ENCODE data around the gene NGLY1.

- TF ChIP-seq RAD21 (IDR thresholded peaks at IDR 0.05; ENCODE audit: low read depth), result no peak
- no peak for TF ChIP-seq POLR2A (IDR thresholded peaks at IDR 0.05; ENCODE audit: borderline replicate concordance, extremely low read depth, insufficient read depth, insufficient read length)
- TF ChIP-seq YY1 (IDR thresholded peaks at IDR 0.05; ENCODE audit: extremely low read depth, insufficient replicate concordance, low read depth, low read length), result no peak
- TF ChIP-seq CTCF (IDR thresholded peaks at IDR 0.05 in 2 of 3, conservative IDR thresholded peaks at IDR 0.05 in 1 of 3; ENCODE audit: borderline replicate concordance in 1 of 3, insufficient read depth in 1 of 3, low read depth in 2 of 3, low read length in 2 of 3), result no peak
- TF ChIP-seq EZH2phosphoT487 (IDR thresholded peaks at IDR 0.05; ENCODE audit: borderline replicate concordance), result no peak
- TF ChIP-seq MAX (IDR thresholded peaks at IDR 0.05), result no peak
- no peak for TF ChIP-seq EZH2 (IDR thresholded peaks at IDR 0.05)
- no peak for TF ChIP-seq EGR1 (IDR thresholded peaks at IDR 0.05; ENCODE audit: low read depth)
- TF ChIP-seq FOSL1 (IDR thresholded peaks at IDR 0.05; ENCODE audit: low read depth), result no peak
- TF ChIP-seq POLR2AphosphoS5 (IDR thresholded peaks at IDR 0.05; ENCODE audit: low read depth, low read length), result no peak
- no peak for TF ChIP-seq REST (IDR thresholded peaks at IDR 0.05; ENCODE audit: low read depth)
- no peak for TF ChIP-seq JUND (IDR thresholded peaks at IDR 0.05)
Measured at GRCh38 chr3:25751048-25751447, 32.2 kb downstream of the NGLY1 start.
